Mucosa of descending colon (tissue), 3 donors: Measurements from ENCODE around the gene SNX21. TPM values are rescaled to one million over a fixed set of nuclear protein-coding genes. Genes with fewer than 3 reads are reported as not detected.

Experiments used
- ATAC-seq: fragments of 200-7000 bp; cut with Tn5 transposase; one replicate; pipeline ENCODE4 v1.9.1; 2020; ENCODE audit warnings: mild to moderate bottlenecking, moderate library complexity
- DNase-seq, 3 donors: peaks; one replicate each; pipeline ENCODE4 v3.0.0-alpha.2; 2020
- H3K36me3 ChIP-seq: fragments of 200-600 bp; one replicate; pipeline ENCODE4 v1.8.0; 2021; ENCODE audit warnings: low read depth, mild to moderate bottlenecking
- H3K4me1 ChIP-seq: fragments of 200-600 bp; one replicate; pipeline ENCODE4 v1.8.0; 2021; ENCODE audit warnings: low read depth, mild to moderate bottlenecking
- H3K4me3 ChIP-seq: fragments of 200-600 bp; one replicate; pipeline ENCODE4 v1.8.0; 2021; ENCODE audit warnings: mild to moderate bottlenecking
- H3K9me3 ChIP-seq: fragments of 200-600 bp; one replicate; pipeline ENCODE4 v1.8.0; 2021; ENCODE audit warnings: mild to moderate bottlenecking
- CTCF ChIP-seq: fragments of 200-600 bp; IDR thresholded peaks from one replicate; pipeline ENCODE4 v1.8.0; 2022; ENCODE audit warnings: antibody characterized with exemption, mild to moderate bottlenecking
- intact Hi-C, 2 donors: fragments of 100-400 bp; cut with DNase I in 1 of 2; cut with micrococcal nuclease in 1 of 2; formaldehyde crosslinking; loops; one replicate each; pipeline versions ENCODE4 v1.11.0 to v1.11.1; 2022; cut with DNase I, micrococcal nuclease
- total RNA-seq, 3 donors: library from RNA; stranded (reverse); fragmentation: NEBNext Ultra II Directional in 2 of 3; extraction: Animal tissue kit (Norgen Biotek cat#: 25700) in 2 of 3; gene quantifications; one replicate each; pipeline versions ENCODE4 v1.2.1 to v1.2.4, GENCODE V29; 2021 to 2023
- donor health status: DM: no; HTN: no; CAD: no; lungs with moderate emphysema.
- donor health status: DM: no; HTN: no; CAD: no.
- donor health status: DM: no; HTN: yes; CAD: no.

The SNX21 gene
- total RNA-seq, 3 donors from 2014 or later, result 13.8 to 31.5 (median 14.0) TPM

- no peak for TF ChIP-seq CTCF
- Histone ChIP-seq H3K36me3 (peaks cover 6% of the 10 kb centered on the region), H3K4me3 (no peak overlapping the region), H3K9me3 (no peaks in the 10 kb centered on the region), H3K4me1 (peaks cover 6% of the 10 kb centered on the region)
- intact Hi-C loops, result no loop called here
- DNase-seq, result no peak
- no peak for ATAC-seq
Observed at GRCh38 chr20:45813489-45813888, 20.1 kb upstream of the SNX21 start.

- intact Hi-C loops, result no loop called here
- Histone ChIP-seq H3K4me3 (no peak overlapping the region), H3K4me1 (peaks cover 6% of the 10 kb centered on the region), H3K9me3 (no peaks in the 10 kb centered on the region), H3K36me3 (peaks cover 2% of the 10 kb centered on the region)
- ATAC-seq, result no peak
- DNase-seq, result no peak
- TF ChIP-seq CTCF, result no peak
Observed at GRCh38 chr20:45814314-45814713, 19.3 kb upstream of the SNX21 start.

GRCh38 chr20:45816951-45817350 is 16.6 kb upstream of the SNX21 start:
- Histone ChIP-seq H3K9me3 (no peaks in the 10 kb centered on the region), H3K36me3 (no peaks in the 10 kb centered on the region), H3K4me3 (no peak overlapping the region), H3K4me1 (peaks cover 6% of the 10 kb centered on the region)
- ATAC-seq (no peak), DNase-seq (no peak)
- intact Hi-C loops, result no loop called here
- no peak for TF ChIP-seq CTCF

- Histone ChIP-seq H3K36me3 (no peaks in the 10 kb centered on the region), H3K4me3 (no peak overlapping the region), H3K9me3 (no peaks in the 10 kb centered on the region), H3K4me1 (peaks cover 9% of the 10 kb centered on the region)
- TF ChIP-seq CTCF, result no peak
- DNase-seq (no peak), ATAC-seq (no peak)
- intact Hi-C loops, result no loop called here
Observed at GRCh38 chr20:45817376-45818194, 16.0 kb upstream of the SNX21 start.

GRCh38 chr20:45818239-45818638 is 15.4 kb upstream of the SNX21 start:
- Histone ChIP-seq H3K36me3 (no peaks in the 10 kb centered on the region), H3K9me3 (no peaks in the 10 kb centered on the region), H3K4me3 (no peak overlapping the region), H3K4me1 (peaks cover 10% of the 10 kb centered on the region)
- intact Hi-C loops, result no loop called here
- ATAC-seq (no peak), DNase-seq (no peak)
- no peak for TF ChIP-seq CTCF
